Nephron progenitor cell (in vitro differentiated cells): ENCODE measurements around the gene ZNF695.
A peak's percentile ranks its signal among the peaks of the same experiment; 100 is the strongest.

Experiments used
- DNase-seq: peaks from one replicate; pipeline ENCODE4 v3.0.0; 2021
- H3K27ac Mint-ChIP-seq: 2 replicates; pipeline ENCODE4 v1.8.0; 2021; ENCODE audit warnings: mild to moderate bottlenecking, moderate library complexity, mixed read lengths
- H3K27me3 Mint-ChIP-seq: 2 replicates; pipeline ENCODE4 v1.8.0; 2021; ENCODE audit warnings: mild to moderate bottlenecking, low read depth, mixed read lengths; ENCODE audit not compliant: poor library complexity
- H3K36me3 Mint-ChIP-seq: 2 replicates; pipeline ENCODE4 v1.8.0; 2021; ENCODE audit warnings: low read depth, mixed read lengths
- H3K4me1 Mint-ChIP-seq: 2 replicates; pipeline ENCODE4 v1.8.0; 2021; ENCODE audit warnings: mixed read lengths
- H3K4me3 Mint-ChIP-seq: 2 replicates; pipeline ENCODE4 v1.8.0; 2021; ENCODE audit warnings: mild to moderate bottlenecking, moderate library complexity, mixed read lengths
- H3K9me3 Mint-ChIP-seq: 2 replicates; pipeline ENCODE4 v1.8.0; 2021; ENCODE audit warnings: mild to moderate bottlenecking, moderate library complexity, mixed read lengths
- TF ChIP-seq, protein P1 (sequence below): fragments of 200-600 bp; sonication (generic); IDR thresholded peaks from 2 replicates; pipeline ENCODE4 v1.5.0; 2021; ENCODE audit warnings: antibody characterized with exemption

Gene ZNF695

DNA sequence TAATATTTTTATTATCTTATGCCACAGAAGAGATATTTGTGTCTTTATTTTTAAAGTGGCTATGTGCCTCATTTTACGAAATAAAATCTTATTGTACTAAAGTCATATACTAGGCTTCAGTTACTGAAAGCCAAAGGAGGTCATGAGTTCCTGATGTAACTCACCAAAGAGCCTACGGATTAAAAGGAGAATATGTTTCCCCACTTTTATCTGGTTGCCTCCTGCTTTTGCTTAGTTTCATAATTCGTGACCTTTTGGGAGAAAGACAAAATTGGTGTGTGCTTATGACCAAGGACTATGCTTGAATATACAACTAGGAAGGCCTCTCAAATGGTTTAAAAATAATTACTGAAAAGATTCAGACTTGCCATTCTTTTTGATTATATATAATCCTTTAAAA lies 57.9 kb downstream of the ZNF695 start:
- H3K27me3 Mint-ChIP-seq = no peaks in the 10 kb centered on the region
- H3K36me3 Mint-ChIP-seq = peaks cover 57% of the 10 kb centered on the region
- TF ChIP-seq, protein P1, sequence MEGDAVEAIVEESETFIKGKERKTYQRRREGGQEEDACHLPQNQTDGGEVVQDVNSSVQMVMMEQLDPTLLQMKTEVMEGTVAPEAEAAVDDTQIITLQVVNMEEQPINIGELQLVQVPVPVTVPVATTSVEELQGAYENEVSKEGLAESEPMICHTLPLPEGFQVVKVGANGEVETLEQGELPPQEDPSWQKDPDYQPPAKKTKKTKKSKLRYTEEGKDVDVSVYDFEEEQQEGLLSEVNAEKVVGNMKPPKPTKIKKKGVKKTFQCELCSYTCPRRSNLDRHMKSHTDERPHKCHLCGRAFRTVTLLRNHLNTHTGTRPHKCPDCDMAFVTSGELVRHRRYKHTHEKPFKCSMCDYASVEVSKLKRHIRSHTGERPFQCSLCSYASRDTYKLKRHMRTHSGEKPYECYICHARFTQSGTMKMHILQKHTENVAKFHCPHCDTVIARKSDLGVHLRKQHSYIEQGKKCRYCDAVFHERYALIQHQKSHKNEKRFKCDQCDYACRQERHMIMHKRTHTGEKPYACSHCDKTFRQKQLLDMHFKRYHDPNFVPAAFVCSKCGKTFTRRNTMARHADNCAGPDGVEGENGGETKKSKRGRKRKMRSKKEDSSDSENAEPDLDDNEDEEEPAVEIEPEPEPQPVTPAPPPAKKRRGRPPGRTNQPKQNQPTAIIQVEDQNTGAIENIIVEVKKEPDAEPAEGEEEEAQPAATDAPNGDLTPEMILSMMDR = no peak
- DNase-seq = no peak
- H3K9me3 Mint-ChIP-seq = peaks cover 4% of the 10 kb centered on the region
- no peaks in the 10 kb centered on the region for H3K4me1 Mint-ChIP-seq
- H3K4me3 Mint-ChIP-seq = no peak overlapping the region
- no peak overlapping the region for H3K27ac Mint-ChIP-seq

DNA sequence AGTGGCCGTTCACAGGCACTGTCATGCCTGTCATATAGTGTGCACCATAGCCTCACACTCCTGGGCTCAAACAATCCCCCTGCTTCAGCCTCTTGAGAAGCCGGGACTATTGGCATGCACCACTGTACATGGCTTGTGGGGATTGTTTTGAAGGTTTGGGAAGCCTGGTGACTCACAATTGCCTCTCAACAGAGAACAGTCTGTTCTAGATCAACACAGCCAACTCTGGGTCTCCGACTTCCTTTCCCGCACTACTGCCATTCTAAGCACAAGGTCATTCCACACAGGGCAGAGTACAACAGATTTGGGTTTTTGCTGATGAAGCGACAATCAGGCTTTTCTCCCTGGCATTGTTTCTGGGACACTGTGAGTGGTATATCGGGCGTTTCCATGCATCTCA lies 60.6 kb downstream of the ZNF695 start:
- Mint-ChIP-seq H3K27me3 (no peaks in the 10 kb centered on the region), H3K4me1 (no peaks in the 10 kb centered on the region), H3K9me3 (peaks cover 5% of the 10 kb centered on the region), H3K36me3 (peaks cover 54% of the 10 kb centered on the region), H3K27ac (no peak overlapping the region), H3K4me3 (no peak overlapping the region)
- DNase-seq = no peak
- TF ChIP-seq, protein P1 = no peak

DNA sequence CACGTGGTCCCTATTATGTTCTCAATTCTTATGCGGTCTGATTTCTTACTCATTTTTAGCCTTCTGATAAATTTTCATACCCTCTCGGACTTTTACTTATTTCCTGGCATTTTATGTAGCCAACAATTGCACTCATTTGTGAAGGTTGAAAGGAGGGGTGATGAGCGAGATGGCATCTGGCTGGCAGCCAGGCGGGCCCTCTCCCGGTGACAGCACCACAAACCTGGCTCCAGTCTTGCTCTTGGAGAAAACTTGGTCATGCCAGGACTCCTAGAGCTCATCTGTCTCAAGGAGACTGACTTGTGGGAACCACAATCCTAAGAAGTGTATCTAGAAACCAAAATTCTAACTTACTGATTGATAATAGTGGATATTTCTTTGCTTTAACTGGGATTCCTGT lies 61.5 kb downstream of the ZNF695 start:
- Mint-ChIP-seq H3K9me3 (peaks cover 5% of the 10 kb centered on the region), H3K27ac (peak overlapping the region; percentile 70), H3K4me1 (no peaks in the 10 kb centered on the region), H3K36me3 (peaks cover 52% of the 10 kb centered on the region), H3K4me3 (no peak overlapping the region), H3K27me3 (no peaks in the 10 kb centered on the region)
- no peak for DNase-seq
- TF ChIP-seq, protein P1 = no peak
